Sigmoid colon (tissue), 7 donors: ENCODE measurements around the gene ANKDD1B. TPM values are rescaled to one million over a fixed set of nuclear protein-coding genes. Genes with fewer than 3 reads are reported as not detected.

ENCODE experiments used
- DNase-seq: peaks from one replicate; pipeline ENCODE4 v3.0.0-alpha.2; 2019
- H3K27ac ChIP-seq, 4 donors: fragments of 200-600 bp; sonication (generic); one replicate each; pipeline ENCODE4 v1.5.1; 2016 to 2019; ENCODE audit warnings: mild to moderate bottlenecking in 1 of 4
- H3K27me3 ChIP-seq, 3 donors: fragments of 200-600 bp; sonication (generic); one replicate each; pipeline ENCODE4 v1.5.1; 2019; ENCODE audit warnings: mild to moderate bottlenecking in 1 of 3
- H3K36me3 ChIP-seq, 4 donors: fragments of 200-600 bp; sonication (generic); one replicate each; pipeline ENCODE4 v1.5.1; 2016 to 2019
- H3K4me1 ChIP-seq, 4 donors: fragments of 200-600 bp; sonication (generic); one replicate each; pipeline ENCODE4 v1.5.1; 2017 to 2019
- H3K4me3 ChIP-seq, 4 donors: fragments of 200-600 bp; sonication (generic); one replicate each; pipeline ENCODE4 v1.5.1; 2017 to 2019; ENCODE audit warnings: mild to moderate bottlenecking in 2 of 4, moderate library complexity in 1 of 4
- H3K9me3 ChIP-seq, 4 donors: fragments of 200-600 bp in 3 of 4; sonication (generic) in 3 of 4; one replicate each; pipeline versions ENCODE4 v1.5.1 to v1.6.1; 2013 to 2019
- CTCF ChIP-seq, 4 experiments: fragments of 450-650 bp in 3 of 4; fragments of 200-600 bp in 1 of 4; IDR thresholded peaks; one replicate each; pipeline ENCODE4 v1.5.1; 2016 to 2019; ENCODE audit warnings: antibody characterized with exemption in 4 of 4, mild to moderate bottlenecking in 3 of 4, moderate library complexity in 2 of 4
- EP300 ChIP-seq, 4 donors: sonication (generic); formaldehyde crosslinking; IDR thresholded peaks; one replicate each; pipeline ENCODE4 v1.6.1; 2017; ENCODE audit warnings: antibody characterized with exemption in 4 of 4
- POLR2A ChIP-seq, 2 donors: fragments of 450-650 bp; IDR thresholded peaks; one replicate each; pipeline ENCODE4 v1.6.1; 2016; ENCODE audit warnings: antibody characterized with exemption in 2 of 2, mild to moderate bottlenecking in 2 of 2, moderate library complexity in 2 of 2
- POLR2AphosphoS5 ChIP-seq, 4 donors: sonication (generic); formaldehyde crosslinking; IDR thresholded peaks; one replicate each; pipeline ENCODE4 v1.6.1; 2017; ENCODE audit warnings: antibody characterized with exemption in 4 of 4
- WGBS, 2 donors: extraction: QIAGEN DNeasy Blood & Tissue Kit; methylation state at CpG; one replicate each; pipeline ENCODE4 v1.1.7; 2013; 5-methylcytosine and 5-hydroxymethylcytosine counted together
- intact Hi-C: fragments of 100-400 bp; cut with DNase I; formaldehyde crosslinking; loops from one replicate; pipeline ENCODE4 v1.15.1; 2023
- polyA plus RNA-seq, 3 donors: library from polyadenylated mRNA; stranded (reverse); fragments of 200-250 nt; gene quantifications; one replicate each; pipeline ENCODE4 v1.2.3, GENCODE V29; 2013
- total RNA-seq, 4 donors: library from RNA; depleted of rRNA; stranded (reverse); fragments of >200 nt; gene quantifications; one replicate each; pipeline ENCODE4 v1.1.0, GENCODE V29; 2016
- donor health status: healthy with polysubstance abuse.
- donor health status: Bipolar disorder and iron deficiency.
- donor health status: healthy.

The ANKDD1B gene
- total and polyA plus RNA-seq, 7 donors, result 0.36 to 3.0 (median 1.8) TPM; not detected in 2

GRCh38 chr5:75617736-75618352, 6.6 kb downstream of the ANKDD1B start:
- no peak for DNase-seq
- Histone ChIP-seq H3K27me3 (no peaks in the 10 kb centered on the region), H3K4me1 (peaks cover 0 to 6% (median 2%) of the 10 kb centered on the region in 4 donors), H3K9me3 (no peaks in the 10 kb centered on the region), H3K36me3 (no peaks in the 10 kb centered on the region), H3K27ac (no peak overlapping the region), H3K4me3 (no peak overlapping the region)
- intact Hi-C loops, result no loop called here
- TF ChIP-seq EP300 (IDR thresholded peaks at IDR 0.05) (no peak), POLR2AphosphoS5 (IDR thresholded peaks at IDR 0.05) (no peak), CTCF (IDR thresholded peaks at IDR 0.05) (no peak), POLR2A (IDR thresholded peaks at IDR 0.05) (no peak)
- WGBS, 2 donors, result 53 to 73% methylated on average over 5 of the region's 5 CpGs

DNA sequence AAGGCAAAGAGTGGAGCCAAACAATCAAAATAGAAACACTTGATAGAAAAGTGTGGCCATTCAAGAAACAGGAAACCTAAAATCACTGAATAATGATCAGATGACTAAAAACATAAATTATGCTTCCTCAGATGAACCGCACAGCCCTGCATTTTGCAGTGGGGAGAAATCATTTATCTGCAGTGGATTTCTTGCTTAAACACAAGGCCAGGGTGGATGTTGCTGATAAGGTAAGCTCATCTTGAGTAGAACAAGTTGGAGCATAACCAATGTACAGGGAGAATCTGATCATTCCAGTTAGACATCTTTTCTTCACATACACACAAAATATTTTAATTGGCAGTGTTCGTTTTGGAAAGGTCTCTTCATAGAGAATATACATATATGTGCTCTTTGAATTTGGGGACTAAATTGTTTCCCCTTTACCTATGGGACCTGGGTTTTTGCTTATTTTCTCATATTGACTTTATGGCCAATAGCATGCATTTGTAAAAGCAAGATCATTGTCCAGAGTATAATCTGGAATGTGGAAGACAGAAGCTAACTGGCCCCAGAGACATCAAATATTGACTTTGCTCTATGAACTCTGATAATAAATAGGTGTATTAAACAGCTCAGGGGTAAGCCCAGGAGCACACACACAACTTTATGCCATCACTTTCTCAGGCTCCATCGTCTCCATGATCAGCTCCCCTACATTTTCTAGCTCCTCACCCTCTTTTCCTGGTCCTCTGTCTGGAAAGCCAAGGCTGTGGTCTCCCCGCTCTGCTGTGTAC, 9.1 kb downstream of the ANKDD1B start:
- TF ChIP-seq EP300 (IDR thresholded peaks at IDR 0.05) (no peak), POLR2AphosphoS5 (IDR thresholded peaks at IDR 0.05) (no peak), POLR2A (IDR thresholded peaks at IDR 0.05) (no peak), CTCF (IDR thresholded peaks at IDR 0.05) (no peak)
- no peaks in the 10 kb centered on the region for H3K36me3 ChIP-seq
- no peak for DNase-seq
- WGBS, 2 donors, result 65 to 68% methylated on average over 4 of the region's 4 CpGs
- peaks cover 0 to 6% (median 2%) of the 10 kb centered on the region in 4 donors for H3K4me1 ChIP-seq
- no peak overlapping the region for H3K27ac ChIP-seq
- no peaks in the 10 kb centered on the region for H3K27me3 ChIP-seq
- H3K4me3 ChIP-seq, result no peak overlapping the region
- intact Hi-C loops, result no loop called here
- H3K9me3 ChIP-seq, result no peaks in the 10 kb centered on the region

GRCh38 chr5:75622564-75622963, 11.3 kb downstream of the ANKDD1B start:
- intact Hi-C loops, result no loop called here
- no peak overlapping the region for H3K27ac ChIP-seq
- 22 to 70% methylated on average over 4 of the region's 4 CpGs for WGBS, 2 donors
- H3K36me3 ChIP-seq, result no peaks in the 10 kb centered on the region
- H3K9me3 ChIP-seq, result no peaks in the 10 kb centered on the region
- no peak for DNase-seq
- TF ChIP-seq POLR2A (IDR thresholded peaks at IDR 0.05) (no peak), CTCF (IDR thresholded peaks at IDR 0.05) (no peak), POLR2AphosphoS5 (IDR thresholded peaks at IDR 0.05) (no peak), EP300 (IDR thresholded peaks at IDR 0.05) (no peak)
- H3K27me3 ChIP-seq, result no peaks in the 10 kb centered on the region
- H3K4me3 ChIP-seq, result no peak overlapping the region
- peaks cover 0 to 6% (median 0%) of the 10 kb centered on the region in 4 donors for H3K4me1 ChIP-seq

GRCh38 chr5:75623846-75624245, 12.6 kb downstream of the ANKDD1B start:
- Histone ChIP-seq H3K27me3 (no peaks in the 10 kb centered on the region), H3K9me3 (no peaks in the 10 kb centered on the region), H3K4me1 (peaks cover 0 to 6% (median 0%) of the 10 kb centered on the region in 4 donors), H3K36me3 (no peaks in the 10 kb centered on the region), H3K4me3 (no peak overlapping the region), H3K27ac (no peak overlapping the region)
- no peak for DNase-seq
- TF ChIP-seq EP300 (IDR thresholded peaks at IDR 0.05) (no peak), CTCF (IDR thresholded peaks at IDR 0.05) (no peak), POLR2AphosphoS5 (IDR thresholded peaks at IDR 0.05) (no peak), POLR2A (IDR thresholded peaks at IDR 0.05) (no peak)
- intact Hi-C loops, result no loop called here
